NCI-H446 treated with DMSO at 0.1 percent for 48 hours (cell line): ENCODE measurements around the gene AMER2.
"Not testable (repeated sequence)": the region's sequence is repeated elsewhere in the genome, so short reads cannot be mapped to it uniquely, and the experiment has no call there.

ENCODE experiments used
- DNase-seq: peaks from one replicate; lab custom pipeline; 2025; lab: John Stamatoyannopoulos, UW

Gene AMER2

DNA sequence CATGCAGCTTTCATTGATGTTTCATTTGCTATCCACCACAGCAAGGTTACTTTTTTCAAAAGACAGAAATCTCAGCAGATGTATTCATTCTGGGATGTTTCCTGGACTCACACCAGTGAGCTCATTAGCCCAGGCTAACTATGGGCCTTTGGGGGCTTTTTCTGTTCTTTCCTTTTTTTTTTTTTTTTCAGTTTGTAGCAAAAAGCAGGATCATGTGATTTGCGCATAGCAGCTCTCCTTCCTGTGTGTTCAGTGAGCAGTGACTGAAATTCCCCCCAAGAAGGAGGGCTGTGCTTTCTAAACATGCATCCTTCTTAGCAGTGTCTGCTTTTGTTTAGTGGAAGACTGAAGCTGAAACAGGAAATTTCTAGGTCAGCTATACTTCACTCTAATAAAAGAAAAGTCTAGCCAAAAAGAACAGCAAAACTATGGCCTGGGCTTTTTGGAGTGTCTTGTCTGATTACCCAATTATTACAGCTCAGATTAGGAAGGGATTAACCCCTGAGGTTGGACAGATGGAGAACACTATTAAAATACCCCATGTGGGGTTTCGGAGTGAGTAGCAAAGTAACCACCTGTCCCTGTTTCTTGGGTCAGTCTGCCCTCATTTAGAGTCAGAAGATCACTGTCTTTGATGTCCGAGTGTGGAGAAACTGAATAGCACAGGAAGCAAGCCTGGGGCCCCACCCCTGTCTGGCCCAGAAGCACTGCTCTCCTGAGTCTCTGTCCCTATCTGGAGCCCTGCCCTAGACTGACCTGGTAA, 8.9 kb upstream of the AMER2 start:
- no peak for DNase-seq

DNA sequence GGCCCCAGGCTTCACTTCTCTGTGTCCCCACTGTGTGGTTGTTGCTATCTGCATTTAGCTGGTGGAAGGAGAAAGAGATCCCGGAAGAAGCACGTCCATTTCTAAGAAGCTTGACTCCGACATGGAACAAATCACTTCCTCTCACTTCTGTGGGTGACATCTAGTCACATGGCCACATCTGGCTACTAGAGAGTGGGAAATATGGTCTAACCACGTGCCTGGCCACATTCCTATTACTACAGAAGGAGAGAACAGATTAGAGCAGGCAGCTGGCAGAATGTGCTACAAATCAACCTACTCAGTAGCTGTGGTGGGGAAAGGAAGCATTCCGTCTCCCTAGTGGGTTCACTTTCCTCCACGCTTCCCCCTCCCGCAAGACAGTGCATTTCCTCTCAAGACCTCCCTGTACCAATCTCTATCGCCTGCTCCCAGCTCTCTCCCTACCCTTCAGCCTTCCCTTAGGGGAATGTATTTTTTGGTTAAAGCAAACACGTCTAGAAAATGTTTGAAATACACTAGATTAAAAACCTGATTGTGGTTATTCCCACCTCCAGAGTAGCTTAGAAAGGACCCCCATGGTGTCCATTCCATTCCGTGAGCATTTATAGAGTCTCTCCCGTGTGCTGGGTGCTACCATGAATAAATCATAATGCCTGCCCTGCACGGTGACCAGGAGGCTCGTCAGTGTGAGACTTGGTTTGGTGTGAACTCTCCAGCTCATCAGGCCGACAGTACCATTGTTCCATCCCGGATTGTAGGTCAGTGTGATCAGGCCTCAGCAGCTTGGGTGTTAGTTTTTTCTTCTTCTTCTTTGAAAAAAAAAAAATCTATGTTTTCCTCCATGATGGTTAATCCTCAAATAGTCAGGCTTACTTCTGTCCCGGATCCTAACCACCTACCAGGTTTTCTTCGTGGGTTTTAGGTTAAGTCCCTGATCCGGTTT, 8.0 kb upstream of the AMER2 start:
- no peak for DNase-seq

DNA sequence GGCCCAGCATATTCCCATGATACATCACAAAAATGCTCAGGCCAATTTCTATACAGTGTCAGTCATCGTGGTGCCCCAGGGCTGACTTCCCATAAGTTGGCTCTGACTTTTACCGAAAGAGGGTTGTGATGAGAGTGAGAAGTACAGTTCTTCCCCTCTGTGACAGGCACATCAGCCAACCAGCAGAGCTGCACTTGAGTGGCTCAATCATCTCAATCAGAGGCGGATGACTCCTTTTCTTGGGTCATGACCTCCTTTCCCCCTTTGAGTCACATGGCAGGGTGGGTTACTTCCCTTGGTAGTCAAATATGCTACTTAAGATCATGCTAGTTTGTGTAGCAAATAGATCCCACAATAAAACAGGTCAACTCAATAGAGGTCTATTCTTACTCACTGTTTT, 6.9 kb upstream of the AMER2 start:
- DNase-seq, result no peak

DNA sequence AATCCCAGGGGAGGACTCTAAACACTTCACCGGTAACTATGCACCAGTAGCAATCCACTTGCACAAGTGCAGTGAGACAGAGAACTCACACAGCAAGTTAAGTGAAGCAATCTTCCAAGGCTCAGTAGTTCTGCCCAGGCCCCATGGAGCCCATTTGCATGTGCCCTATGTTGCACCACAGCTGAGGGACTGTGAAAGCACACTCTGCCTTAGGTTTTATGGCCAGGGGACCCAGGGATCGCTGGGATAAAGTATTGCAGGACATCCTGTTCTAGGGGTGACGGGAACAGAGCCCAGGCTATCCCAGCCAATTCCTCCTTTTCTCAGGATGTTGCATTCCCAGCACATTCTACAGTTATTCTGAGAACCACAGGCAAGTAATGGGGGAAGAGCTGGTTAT, 6.0 kb upstream of the AMER2 start:
- no peak for DNase-seq

DNA sequence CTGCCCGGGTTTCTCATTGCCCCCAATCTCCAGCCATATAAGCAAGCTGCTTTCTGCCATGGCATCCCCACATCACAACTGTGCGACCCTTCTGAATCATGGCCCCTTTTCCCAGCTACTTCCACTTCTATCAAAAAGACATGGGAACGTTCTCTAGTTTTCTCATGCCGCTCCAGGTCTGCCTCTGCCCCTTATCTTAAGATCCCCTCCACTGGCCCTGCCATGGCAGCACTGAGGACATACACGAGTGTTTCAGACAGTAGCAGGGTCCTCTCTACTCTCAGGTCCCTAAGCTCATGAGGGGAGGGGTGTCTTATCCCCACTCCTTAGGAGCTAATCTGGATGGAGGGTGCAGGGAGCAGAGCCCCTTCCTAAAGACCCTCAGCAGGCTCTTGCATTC, 5.5 kb upstream of the AMER2 start:
- DNase-seq, result no peak

DNA sequence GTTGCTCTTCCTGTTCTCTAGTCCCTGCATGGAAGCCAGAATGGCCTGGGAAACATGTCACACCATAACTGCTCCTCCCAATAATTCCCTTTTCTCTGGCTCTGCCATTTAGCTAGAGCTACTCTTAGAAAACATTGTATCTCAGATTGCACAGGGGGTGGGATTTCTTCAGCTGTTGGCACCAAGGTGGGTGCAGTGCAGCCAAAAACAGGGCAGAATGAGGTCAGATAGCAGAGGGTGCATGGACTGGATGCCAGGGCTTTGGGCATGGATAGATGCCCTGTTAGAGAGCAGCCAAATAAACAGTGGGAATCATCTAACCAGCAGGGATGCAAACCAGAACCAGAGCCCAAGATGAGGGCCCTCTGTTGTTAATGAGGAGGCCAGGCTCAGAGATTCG, 4.9 kb upstream of the AMER2 start:
- no peak for DNase-seq

DNA sequence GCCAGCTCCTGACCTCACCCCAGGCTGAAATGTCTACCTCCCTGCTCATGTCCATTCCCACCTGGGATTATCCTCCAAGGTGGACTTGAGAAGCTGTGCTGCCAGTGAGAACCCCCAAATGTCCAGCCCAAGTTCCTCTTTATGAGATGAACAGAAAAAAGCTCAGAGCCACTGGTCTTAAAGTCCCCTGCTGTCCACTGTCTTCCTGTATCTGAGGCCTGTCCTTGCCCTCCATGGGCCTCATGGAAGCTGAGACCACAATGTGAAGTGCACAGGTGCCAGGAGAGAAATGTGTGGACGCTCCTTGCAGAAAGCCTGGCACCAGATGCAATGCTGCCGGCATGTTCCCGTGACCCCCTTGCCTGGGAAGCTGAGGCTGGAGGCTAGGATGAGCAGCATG, 3.3 kb upstream of the AMER2 start:
- no peak for DNase-seq

DNA sequence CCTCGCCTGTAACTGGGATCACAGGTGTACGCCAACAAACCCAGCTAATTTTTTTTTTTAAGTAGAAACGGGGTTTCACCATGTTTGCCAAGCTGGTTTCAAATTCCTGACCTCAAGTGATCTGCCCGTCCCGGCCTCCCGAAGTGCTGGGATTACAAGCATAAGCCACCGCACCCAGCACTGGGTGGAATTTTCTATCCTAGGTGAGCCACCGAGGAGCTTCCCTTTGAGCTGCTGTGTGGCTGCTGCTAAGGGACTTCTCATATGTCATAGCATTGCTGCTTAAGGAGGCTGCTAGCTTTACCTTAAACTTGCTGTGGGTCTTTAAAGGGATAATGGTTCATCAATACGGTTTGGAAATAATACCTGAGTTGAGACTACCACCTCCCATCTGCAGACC, 2.9 kb upstream of the AMER2 start:
- DNase-seq, result no peak

DNA sequence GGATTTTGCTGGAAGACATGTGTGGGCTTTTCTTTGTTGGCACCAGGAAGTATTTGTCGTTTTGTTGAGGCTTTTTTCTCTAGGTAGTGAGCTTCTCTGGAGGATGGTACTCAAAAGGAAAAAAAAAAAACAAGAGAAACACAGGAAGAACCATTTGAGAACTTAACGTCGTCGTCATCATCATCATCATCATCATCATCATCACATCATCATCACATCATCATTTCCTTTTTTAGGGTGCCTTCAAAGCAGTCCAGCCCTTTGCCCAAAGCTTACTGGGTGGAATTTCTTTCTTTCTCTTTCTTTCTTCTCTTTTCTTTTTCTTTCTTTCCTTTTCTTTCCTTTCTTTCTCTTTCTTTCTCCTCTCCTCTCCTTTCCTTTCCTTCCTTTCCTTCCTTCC, 2.2 kb upstream of the AMER2 start:
- no peak for DNase-seq

DNA sequence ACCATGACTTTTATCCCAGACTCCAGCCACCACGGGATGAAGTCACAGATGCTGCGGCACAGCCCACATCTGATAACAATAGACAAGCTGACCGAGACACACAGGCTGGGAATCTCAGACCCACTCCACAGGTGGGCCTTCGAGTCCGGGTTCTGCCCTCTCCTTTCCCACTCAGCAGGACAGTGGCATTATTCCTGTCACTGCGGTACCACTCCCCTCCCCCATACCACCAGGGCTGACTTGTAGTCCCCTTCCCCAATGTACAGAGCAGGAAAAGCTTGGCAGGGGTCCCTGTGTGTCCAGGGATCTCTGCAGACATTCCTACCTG, 179 bp upstream of the AMER2 start:
- no peak for DNase-seq

DNA sequence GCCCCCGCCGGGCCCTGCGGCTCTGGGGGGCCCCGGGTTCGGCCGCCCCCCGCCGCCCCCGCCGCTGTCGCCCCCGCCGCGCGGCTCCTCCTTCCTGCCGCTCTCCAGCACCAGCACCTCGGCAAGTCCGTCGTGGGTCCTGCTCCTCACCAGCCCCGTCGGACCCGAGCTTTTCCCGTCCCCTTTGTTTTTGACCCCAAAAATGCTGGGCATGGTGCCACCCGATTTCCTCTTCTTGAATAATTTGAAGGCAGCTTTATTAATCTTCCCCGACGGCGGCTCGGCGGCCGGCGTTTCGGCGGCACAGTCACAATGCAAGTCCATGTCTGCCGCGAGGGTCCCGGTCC, 945 bp downstream of the AMER2 start:
- no peak for DNase-seq

DNA sequence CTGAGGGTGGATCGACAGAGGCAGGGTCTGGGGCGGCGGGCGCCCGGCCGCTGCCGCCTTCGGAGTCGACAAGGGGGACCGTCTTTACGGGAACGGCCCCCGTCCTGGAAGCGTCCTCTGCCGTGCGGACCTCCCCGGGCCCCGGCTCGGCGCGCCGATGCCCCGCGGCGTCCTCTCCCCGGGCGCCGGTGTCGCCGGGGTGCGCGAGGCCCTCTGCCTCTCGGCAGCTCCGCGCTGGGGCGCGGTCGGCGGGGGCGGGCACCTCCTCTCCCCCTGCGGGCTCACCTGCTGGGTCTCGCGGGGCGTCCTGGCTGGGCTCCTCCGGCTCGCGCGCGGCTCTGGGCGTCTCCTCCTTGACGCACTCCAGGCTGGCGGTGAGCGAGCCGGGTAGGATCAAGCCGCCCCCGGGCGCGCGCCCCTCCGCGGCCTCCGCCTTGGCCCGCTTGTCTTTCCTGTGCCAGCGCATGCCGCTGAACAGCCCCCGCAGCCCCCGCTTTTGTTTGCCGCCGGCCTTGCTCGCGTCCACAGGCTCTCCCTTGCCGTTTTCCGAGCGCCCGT, 1.5 kb downstream of the AMER2 start:
- DNase-seq, result no peak

DNA sequence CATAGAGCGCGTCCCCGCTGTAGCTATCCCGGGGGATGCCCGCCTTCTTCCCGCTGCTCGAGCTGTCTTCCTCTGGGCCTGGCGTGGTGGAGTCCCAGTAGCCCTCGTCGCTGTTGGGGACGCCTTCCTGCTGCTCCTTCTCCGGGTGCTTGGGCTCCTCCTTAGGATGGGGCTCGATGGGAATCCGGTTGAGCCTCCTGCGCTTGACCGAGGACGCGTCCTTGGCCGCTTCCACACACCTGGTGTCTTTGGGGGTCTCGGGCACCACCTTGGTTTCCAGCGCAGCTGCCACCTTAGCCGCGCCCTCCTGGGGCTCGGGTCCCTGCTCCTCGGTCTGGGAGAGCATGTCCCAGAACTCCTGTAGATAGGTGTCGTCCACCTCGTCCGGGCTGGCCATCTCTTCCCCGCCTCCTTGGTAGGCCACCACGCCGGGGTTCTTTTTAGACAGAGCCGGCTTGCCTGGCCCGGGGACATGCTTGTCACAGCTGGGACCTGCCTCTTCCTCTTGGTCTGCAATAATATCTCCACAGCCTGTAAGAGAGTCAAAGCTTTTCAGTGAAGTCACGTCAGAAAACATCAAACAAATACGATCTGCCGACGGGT, 2.0 kb downstream of the AMER2 start:
- no peak for DNase-seq

DNA sequence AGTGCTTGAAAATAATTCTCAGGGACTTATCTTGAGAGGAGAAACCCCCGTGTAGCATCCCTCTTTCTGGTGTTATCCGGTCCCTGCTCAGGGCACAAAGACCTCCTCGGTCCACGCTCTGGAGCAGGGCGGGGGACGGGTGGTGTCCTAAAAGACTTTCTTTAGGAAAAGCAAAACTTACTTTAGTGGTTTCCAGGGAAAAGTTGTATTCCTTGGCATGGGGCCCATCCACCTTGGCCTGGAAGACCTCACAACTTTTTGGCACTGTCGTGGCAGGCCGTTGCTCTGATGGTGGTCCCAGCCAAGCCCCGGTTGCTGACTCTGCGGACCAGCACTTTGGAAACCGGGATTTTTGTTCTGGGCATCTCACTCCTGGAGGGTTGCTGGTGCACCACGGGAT, 2.7 kb downstream of the AMER2 start:
- no peak for DNase-seq

DNA sequence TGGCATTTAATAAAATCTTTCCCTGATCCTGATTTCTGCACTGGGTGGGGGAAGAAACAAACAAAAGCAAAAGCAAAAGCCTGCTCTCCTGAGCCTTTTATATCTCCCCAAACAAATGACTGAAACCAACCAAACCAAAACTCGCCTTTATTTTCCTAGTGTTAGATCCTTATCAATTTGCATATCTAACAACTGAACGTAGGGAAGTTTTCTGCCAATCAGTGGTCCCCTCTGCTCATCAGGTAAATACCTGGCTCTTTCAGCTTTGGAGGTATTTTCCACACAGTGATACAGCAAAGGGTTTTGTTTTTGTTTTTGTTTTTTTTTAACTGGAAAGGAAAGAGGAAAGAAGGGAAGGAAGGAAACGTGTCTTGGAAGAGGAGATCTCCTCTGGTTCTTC, 3.3 kb downstream of the AMER2 start:
- DNase-seq, result no peak

DNA sequence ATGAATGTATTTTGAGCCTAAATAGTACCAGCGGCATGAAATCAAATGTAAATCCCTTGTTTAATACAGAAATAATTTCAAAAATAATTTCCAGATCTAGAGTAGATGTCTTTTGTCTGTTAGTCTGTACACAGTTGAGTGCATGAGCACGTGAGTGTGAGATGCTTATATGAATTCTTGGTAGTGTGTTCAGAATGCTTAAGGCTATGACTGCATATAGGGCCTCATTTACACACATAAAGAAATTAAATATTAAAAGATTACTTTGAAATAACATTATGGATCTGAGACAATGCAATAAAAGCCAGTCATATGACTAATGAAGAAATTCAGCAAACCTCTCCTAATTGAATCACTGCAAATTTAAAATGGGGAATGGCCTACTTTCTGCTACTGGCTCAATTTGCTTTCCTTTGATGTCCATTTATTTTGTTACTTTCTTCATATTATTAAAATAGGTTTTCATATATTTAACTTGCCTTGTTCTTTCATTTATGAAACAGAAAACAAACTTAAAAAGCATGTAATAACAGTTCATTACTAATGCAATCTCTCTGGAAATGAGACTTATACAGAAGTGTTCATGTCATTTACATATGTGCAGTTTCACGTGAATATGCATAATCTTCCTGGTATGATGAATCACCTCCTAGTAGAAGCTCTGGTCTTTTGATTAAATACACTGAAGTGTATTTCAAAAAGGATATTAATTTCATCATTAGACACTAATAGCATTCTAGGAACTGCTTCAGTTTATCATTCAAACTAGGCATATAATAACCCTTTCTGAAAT, 4.5 kb downstream of the AMER2 start:
- DNase-seq, result no peak

DNA sequence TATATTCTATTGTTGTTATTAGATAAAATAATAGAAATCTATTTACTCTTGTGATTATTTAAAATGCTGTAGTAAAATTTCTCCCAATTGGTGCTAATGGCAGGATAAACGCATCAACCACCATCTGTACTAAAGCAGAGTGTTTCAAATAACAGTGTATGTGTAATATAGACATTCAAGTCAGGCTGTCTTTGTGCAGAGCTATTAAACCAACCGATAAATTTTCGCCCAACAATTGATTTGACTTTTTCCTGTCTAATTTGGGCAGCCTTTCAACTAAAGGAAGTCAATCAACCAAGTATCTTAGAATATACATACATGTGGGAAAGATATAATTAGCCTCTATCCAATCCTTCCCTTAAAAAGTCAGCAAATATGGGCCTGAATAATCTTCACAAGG, 5.8 kb downstream of the AMER2 start:
- no peak for DNase-seq

DNA sequence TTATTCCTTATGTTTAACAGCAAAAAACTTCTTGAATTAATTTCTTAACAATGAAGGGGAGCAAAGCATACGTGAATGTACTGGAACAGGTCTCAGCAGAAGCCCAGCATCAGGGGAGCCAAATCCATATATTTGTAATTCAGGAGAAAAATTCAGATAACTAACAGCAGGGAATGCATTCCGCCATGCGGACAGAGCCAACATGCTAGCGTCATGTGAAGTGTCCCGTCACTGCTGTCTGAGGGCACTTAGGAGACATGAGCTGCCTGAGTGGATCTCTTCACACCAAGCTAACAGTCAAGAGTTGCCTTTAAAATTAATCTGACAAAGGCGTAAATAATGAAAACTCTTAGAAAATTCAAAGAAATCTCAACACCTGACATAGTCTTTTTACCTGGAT, 6.4 kb downstream of the AMER2 start:
- no peak for DNase-seq

DNA sequence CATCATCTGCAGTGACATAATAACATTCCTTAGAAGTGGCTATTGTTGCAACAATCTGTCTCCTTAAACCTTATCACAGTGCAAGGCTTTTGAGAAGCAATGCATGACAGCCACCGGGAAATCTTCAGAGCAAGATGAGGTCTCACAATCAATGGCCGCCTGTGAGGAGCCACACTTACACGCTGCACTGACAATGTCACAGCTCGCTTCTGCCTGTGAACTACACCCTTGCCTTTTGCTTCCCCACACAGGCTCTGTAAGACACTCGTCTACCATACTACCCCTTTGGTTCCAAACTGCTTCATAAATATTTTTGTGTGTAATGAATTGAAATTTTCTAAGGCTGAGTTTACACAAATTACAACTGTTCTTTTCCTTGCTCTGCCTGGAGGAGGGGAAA, 6.9 kb downstream of the AMER2 start:
- DNase-seq, result not testable (repeated sequence)

DNA sequence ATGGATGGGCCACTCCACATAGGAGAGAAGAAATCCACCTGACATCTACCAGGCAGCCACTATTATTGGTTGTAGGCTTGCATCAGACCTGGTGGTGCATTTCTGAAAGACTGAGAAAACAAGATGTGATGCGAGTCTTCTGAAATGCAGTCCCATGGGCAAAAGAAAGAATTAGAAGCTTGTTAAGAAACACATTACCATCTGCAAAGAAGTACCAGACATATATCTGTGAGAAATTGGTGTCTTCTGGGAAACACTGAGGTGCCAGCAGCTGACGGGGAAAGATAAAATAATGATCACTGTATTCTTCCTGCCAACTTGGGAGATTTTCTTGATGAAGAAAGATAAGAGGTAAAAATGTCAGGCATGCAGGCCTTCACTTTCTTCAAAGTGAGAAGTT, 14.4 kb downstream of the AMER2 start:
- no peak for DNase-seq

DNA sequence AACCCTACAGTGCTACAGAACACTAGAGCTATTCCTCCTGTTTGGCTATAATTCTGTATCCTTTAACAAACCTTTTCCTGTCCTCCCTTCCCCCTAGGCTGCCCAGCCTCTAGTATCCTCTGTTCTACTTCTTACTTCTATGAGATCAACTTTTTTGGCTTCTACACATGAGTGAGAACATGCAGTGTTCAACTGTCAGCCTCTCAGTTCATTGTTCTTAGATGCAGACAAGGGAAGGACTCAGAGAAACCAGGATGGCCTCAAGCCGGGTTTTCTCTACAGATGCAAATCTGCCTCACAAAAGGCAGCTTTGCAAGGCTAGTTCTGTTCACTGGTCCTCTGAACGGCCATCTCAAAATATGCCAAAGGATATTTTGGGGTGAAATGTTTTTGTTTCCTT, 18.4 kb downstream of the AMER2 start:
- DNase-seq, result no peak

DNA sequence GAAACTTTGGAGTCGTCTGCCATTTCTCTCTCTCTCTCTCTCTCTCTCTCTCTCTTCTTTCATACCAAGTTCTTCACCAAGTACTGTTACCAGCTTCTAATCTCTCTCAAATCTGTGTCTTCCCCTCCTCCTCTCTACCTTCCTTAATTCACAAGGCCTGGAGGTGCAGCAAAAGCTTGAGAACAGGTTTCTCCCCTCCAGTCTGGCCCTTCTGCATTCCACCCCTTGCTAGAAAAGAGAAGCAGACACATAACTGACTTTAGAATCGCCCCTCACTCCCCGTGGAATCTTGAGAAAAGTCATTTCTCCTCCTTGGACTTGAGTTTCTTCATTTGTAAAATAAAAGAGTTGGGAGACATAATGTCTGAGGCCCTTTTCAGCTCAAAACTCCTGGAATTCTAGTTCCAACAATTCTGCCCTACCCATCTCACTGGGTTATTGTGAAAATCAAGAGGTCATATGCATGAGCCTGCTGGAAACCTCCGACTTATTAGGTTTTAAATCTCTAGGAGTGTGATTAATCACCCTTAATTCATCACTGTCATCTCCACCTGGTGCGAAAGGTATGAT, 20.4 kb downstream of the AMER2 start:
- no peak for DNase-seq
